Upper lobe of left lung (tissue), 6 donors: Measurements from ENCODE around the gene KCNE1. TPM values are rescaled to one million over a fixed set of nuclear protein-coding genes. Genes with fewer than 3 reads are reported as not detected.

Source experiments
- ATAC-seq, 2 donors: fragments of 200-7000 bp; cut with Tn5 transposase; one replicate each; pipeline ENCODE4 v1.9.1; 2022; ENCODE audit warnings: mild to moderate bottlenecking in 2 of 2, moderate library complexity in 2 of 2; ENCODE audit not compliant: low FRiP score in 2 of 2
- DNase-seq, 2 donors: peaks; one replicate each; pipeline ENCODE4 v3.0.0-alpha.2; 2019 to 2020
- H3K27ac ChIP-seq, 4 donors: fragments of 200-600 bp; sonication (generic); one replicate each; pipeline ENCODE4 v1.5.1; 2016 to 2019
- H3K27me3 ChIP-seq, 4 donors: fragments of 200-600 bp; sonication (generic); one replicate each; pipeline ENCODE4 v1.5.1; 2017 to 2019
- H3K36me3 ChIP-seq, 4 donors: fragments of 200-600 bp; sonication (generic); one replicate each; pipeline ENCODE4 v1.5.1; 2016 to 2019
- H3K4me1 ChIP-seq, 4 donors: fragments of 200-600 bp; sonication (generic); one replicate each; pipeline ENCODE4 v1.5.1; 2018 to 2019
- H3K4me3 ChIP-seq, 4 donors: fragments of 200-600 bp; sonication (generic); one replicate each; pipeline ENCODE4 v1.5.1; 2017 to 2019; ENCODE audit warnings: mild to moderate bottlenecking in 2 of 4, moderate library complexity in 1 of 4
- H3K9me3 ChIP-seq, 4 donors: fragments of 200-600 bp; sonication (generic); one replicate each; pipeline ENCODE4 v1.5.1; 2018 to 2019
- CTCF ChIP-seq, 6 experiments: fragments of 450-650 bp in 4 of 6; fragments of 200-600 bp in 2 of 6; sonication (generic) in 2 of 6; IDR thresholded peaks; one replicate each; pipeline ENCODE4 v1.5.1; 2016 to 2019; ENCODE audit warnings: antibody characterized with exemption in 6 of 6
- EP300 ChIP-seq, 4 donors: sonication (generic); formaldehyde crosslinking; IDR thresholded peaks; one replicate each; pipeline ENCODE4 v1.5.1; 2017; ENCODE audit warnings: antibody characterized with exemption in 4 of 4, control low read depth in 2 of 4
- POLR2A ChIP-seq, 4 donors: fragments of 450-650 bp; IDR thresholded peaks; one replicate each; pipeline ENCODE4 v1.5.1; 2016 to 2017; ENCODE audit warnings: antibody characterized with exemption in 4 of 4, mild to moderate bottlenecking in 2 of 4
- POLR2AphosphoS5 ChIP-seq, 2 donors: sonication (generic); formaldehyde crosslinking; IDR thresholded peaks; one replicate each; pipeline ENCODE4 v1.5.1; 2017; ENCODE audit warnings: antibody characterized with exemption in 2 of 2
- WGBS, 2 donors: methylation state at CpG; one replicate each; pipeline ENCODE4 v1.1.5; 2017 to 2018; 5-methylcytosine and 5-hydroxymethylcytosine counted together
- total RNA-seq, 6 donors: library from RNA; depleted of rRNA in 4 of 6; stranded (reverse); fragments of >200 nt in 4 of 6; gene quantifications; one replicate each; pipeline versions ENCODE4 v1.1.0 to v1.2.1, GENCODE V29; 2016 to 2021
- donor health status: DM: no; HTN: no; CAD: no; lungs with moderate emphysema.
- donor health status: DM: no; HTN: yes; CAD: no; lungs with severe emphysema.

The KCNE1 gene
- total RNA-seq, 6 donors from 2014 or later, result 9.6 to 58.7 (median 19.4) TPM

- H3K4me1 ChIP-seq, result peaks cover 0 to 7% (median 0%) of the 10 kb centered on the region in 4 donors
- H3K36me3 ChIP-seq, result no peaks in the 10 kb centered on the region
- WGBS, 2 donors, result 72 to 83% methylated on average over 3 of the region's 3 CpGs
- no peak overlapping the region for H3K4me3 ChIP-seq
- no peak for ATAC-seq
- no peaks in the 10 kb centered on the region for H3K27me3 ChIP-seq
- no peak for DNase-seq
- no peaks in the 10 kb centered on the region for H3K9me3 ChIP-seq
- TF ChIP-seq POLR2AphosphoS5 (IDR thresholded peaks at IDR 0.05), result no peak
- TF ChIP-seq CTCF (IDR thresholded peaks at IDR 0.05), result no peak
- no peak for TF ChIP-seq POLR2A (IDR thresholded peaks at IDR 0.05)
- TF ChIP-seq EP300 (IDR thresholded peaks at IDR 0.05), result no peak
- no peak overlapping the region for H3K27ac ChIP-seq
These were observed 25.8 kb upstream of the KCNE1 start for GRCh38 chr21:34537838-34538237.

GRCh38 chr21:34536820-34537219, 24.8 kb upstream of the KCNE1 start:
- Histone ChIP-seq H3K27ac (no peak overlapping the region), H3K9me3 (no peaks in the 10 kb centered on the region), H3K27me3 (no peaks in the 10 kb centered on the region), H3K36me3 (no peaks in the 10 kb centered on the region), H3K4me1 (peaks cover 0 to 7% (median 0%) of the 10 kb centered on the region in 4 donors), H3K4me3 (no peak overlapping the region)
- TF ChIP-seq CTCF (IDR thresholded peaks at IDR 0.05) (no peak), POLR2AphosphoS5 (IDR thresholded peaks at IDR 0.05) (no peak), EP300 (IDR thresholded peaks at IDR 0.05) (no peak), POLR2A (IDR thresholded peaks at IDR 0.05) (no peak)
- no peak for DNase-seq
- no peak for ATAC-seq
- 59 to 60% methylated on average over 2 of the region's 2 CpGs for WGBS, 2 donors

GRCh38 chr21:34536311-34536710, 24.3 kb upstream of the KCNE1 start:
- Histone ChIP-seq H3K27me3 (no peaks in the 10 kb centered on the region), H3K9me3 (no peaks in the 10 kb centered on the region), H3K36me3 (no peaks in the 10 kb centered on the region), H3K4me3 (no peak overlapping the region), H3K27ac (no peak overlapping the region), H3K4me1 (peaks cover 0 to 7% (median 0%) of the 10 kb centered on the region in 4 donors)
- TF ChIP-seq POLR2A (IDR thresholded peaks at IDR 0.05) (no peak), EP300 (IDR thresholded peaks at IDR 0.05) (no peak), POLR2AphosphoS5 (IDR thresholded peaks at IDR 0.05) (no peak), CTCF (IDR thresholded peaks at IDR 0.05) (no peak)
- ATAC-seq, result no peak
- no peak for DNase-seq
- 90 to 95% methylated on average over 8 of the region's 8 CpGs for WGBS, 2 donors

- Histone ChIP-seq H3K9me3 (no peaks in the 10 kb centered on the region), H3K36me3 (no peaks in the 10 kb centered on the region), H3K4me3 (no peak overlapping the region), H3K27ac (no peak overlapping the region), H3K4me1 (peaks cover 0 to 7% (median 0%) of the 10 kb centered on the region in 4 donors), H3K27me3 (no peaks in the 10 kb centered on the region)
- ATAC-seq, result no peak
- TF ChIP-seq EP300 (IDR thresholded peaks at IDR 0.05) (no peak), POLR2AphosphoS5 (IDR thresholded peaks at IDR 0.05) (no peak), POLR2A (IDR thresholded peaks at IDR 0.05) (no peak), CTCF (IDR thresholded peaks at IDR 0.05) (no peak)
- WGBS, 2 donors, result 95 to 96% methylated on average over 3 of the region's 3 CpGs
- DNase-seq, result no peak
These were observed 23.9 kb upstream of the KCNE1 start for GRCh38 chr21:34535886-34536285.

- 10 to 74% methylated on average over 1 to 4 of the region's 4 CpGs for WGBS, 2 donors
- no peak overlapping the region for H3K4me3 ChIP-seq
- H3K4me1 ChIP-seq, result peaks cover 0 to 7% (median 0%) of the 10 kb centered on the region in 4 donors
- TF ChIP-seq POLR2A (IDR thresholded peaks at IDR 0.05) (no peak), POLR2AphosphoS5 (IDR thresholded peaks at IDR 0.05) (peak in 1 of 2 donors; percentile 16), EP300 (IDR thresholded peaks at IDR 0.05) (no peak)
- H3K27me3 ChIP-seq, result no peaks in the 10 kb centered on the region
- DNase-seq, result no peak
- no peak overlapping the region for H3K27ac ChIP-seq
- ATAC-seq, result peak; percentile 33 to 60
- no peaks in the 10 kb centered on the region for H3K36me3 ChIP-seq
- H3K9me3 ChIP-seq, result no peaks in the 10 kb centered on the region
These were observed 22.5 kb upstream of the KCNE1 start for GRCh38 chr21:34534522-34534921.
